GOT3 (cell line): Measurements from ENCODE around the gene MAP2.

Source experiments
- DNase-seq: peaks from one replicate; lab custom pipeline; 2025; ENCODE audit warnings: mixed read lengths; lab: John Stamatoyannopoulos, UW

The MAP2 gene

DNA sequence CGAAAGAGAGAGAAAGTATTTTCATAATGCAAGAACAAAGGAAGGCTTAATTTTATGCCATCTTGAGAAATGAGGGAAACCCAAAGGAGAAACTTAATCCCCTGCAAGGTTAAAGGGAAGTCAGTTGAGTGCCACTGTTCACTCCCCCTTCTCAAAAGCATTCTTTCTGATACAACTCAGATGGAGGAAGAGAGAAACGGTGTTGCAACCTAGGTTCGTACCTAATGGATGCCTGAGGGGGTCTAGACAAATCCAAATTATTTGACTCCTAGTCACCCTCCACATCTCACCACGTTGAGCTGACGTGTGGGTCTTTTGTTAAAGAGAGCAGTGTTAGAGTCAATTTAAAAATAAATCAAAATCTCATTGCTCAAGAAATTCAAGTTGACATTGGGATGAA, 295.2 kb downstream of the MAP2 start:
- no peak for DNase-seq

DNA sequence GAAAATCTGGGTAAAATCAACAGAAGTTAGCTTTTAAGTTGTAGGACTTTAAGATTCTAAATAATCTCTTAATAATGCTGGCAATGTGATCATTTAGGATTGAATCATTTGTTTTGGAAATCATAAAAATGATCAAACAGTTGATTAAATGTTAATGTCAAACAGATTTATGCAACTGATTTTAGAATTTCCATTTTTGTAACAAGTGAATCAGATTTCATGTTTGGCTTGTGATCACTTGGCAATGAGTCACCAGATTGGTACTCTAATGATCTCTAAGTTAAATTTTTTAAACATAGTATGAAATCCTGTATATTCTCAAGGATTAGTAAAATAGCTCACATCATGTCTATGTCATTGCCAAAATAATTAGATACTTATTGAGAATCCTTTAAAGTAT, 297.6 kb downstream of the MAP2 start:
- no peak for DNase-seq

DNA sequence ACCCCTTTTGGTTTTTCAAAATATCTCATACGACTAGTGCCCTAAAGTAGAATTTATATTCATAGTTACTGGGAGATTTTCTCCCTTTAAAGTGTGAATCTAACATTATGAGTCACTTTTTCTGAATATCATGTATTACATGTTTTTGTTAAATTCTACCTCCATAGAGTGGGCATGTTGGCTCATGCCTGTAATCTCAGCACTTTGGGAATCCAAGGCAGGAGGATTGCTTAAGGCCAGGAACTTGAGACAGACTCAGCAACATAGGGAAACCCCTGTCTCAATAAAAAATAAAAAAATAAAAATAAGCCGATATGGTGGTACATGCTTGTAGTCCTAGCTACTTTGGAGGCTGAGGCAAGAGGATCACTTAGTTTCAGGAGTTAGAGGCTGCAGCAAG, 302.5 kb downstream of the MAP2 start:
- no peak for DNase-seq

DNA sequence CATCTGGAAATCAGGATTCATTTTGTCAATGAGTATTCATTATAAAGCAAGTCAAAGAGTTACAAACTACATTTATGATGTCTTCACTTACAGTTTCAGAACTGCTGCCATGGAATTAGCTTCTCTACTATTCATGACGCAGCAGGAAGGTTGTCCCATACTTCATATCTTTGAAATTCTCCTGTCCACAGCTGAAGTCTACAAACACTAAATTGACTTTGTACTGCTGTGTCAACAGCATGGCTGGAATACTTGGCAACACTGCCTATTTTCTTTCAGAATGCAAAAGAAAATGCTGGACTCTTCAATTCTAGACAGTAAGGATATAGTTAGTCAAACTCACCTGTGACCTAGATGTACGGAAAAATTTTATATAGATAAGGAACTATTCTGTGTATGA, 303.2 kb downstream of the MAP2 start:
- no peak for DNase-seq

DNA sequence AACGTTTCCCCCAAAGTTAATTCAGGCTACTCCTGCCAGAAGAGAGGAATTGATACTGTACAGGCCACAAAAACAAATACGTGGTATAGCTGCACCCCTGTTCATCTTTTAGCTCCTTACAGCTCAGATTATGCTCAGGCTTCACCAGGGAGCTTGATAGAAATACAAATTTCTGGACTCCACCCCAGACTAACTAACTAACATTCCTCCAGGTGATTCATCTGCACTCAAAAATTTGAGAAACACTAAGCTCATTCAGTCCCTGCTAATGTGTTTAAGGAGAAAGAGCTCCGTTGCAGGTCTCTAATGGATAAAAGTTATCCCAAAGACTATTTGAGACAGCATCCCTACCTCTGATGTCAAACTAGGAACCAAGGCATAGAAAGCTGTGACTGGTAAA, 311.0 kb downstream of the MAP2 start:
- DNase-seq: no peak

DNA sequence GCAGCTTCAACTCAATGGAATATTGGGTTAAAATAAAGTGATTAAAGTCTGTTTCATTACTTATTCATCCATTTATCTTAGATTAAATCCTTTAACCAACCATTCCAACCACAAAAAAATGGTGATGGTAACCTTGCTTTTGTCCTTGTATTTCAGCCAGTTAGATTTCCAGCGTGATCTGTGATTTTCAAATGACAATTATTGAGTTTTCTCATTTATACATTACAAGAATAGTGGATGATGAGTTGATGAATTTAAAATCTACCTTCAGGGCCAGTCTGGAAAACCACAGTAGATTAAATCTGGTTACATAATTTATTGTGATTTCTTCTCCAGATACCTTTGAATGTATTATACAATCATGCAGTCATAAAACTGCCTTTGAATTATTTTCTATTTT, 318.1 kb downstream of the MAP2 start:
- DNase-seq: no peak

DNA sequence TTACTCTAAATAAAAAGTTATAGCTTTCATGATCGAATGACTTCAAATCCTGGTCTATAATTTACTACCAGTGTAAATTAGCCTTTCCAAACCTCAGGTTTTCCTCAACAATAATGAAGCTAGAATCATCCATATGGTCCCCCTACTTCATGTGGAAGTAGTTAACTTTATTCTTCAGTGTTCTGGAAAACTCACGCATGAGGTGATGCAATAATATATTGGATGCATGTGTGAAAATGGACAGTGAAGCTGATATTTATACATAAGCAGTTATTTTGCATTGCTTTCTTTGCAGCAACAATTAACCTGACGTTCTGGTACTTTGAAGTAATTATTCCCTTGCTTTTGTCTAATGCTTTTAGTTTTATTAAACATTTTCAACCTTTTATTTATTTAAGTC, 329.2 kb downstream of the MAP2 start:
- DNase-seq: no peak

DNA sequence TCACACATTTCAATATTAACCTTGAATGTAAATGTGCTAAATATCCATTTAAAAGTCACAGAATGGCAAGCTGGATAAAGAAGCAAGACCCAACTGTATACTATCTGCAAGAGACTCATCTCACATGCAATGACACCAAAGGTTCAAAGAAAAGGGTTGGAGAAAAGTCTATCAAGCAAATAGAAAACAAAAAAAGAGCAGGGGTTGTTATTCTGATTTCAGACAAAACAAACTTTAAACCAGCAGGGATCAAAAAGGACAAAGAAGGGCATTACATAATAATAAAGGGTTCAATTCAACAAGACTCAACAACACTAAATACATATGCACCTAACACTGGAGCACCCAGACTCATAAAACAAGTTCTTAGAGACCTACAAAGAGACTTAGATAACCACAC, 333.3 kb downstream of the MAP2 start:
- DNase-seq: no peak

DNA sequence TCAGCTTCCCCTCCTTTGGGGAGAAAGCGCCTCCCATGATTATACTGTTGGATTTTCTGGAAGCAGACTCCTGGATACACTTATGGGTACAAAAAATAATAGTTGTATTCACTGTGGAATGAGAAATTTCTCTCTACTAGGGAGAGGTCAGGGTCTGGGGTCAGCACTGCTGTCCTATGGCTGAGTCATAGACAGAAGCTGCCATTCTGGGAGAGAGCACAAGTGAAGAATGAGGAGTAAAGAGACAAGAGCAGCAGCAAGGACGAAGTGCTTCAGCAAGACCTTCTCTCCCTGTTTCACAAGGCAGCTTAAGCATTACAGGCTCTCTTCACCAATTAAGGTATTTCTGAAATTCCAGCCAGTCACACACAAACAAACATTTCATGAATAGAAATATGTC, 337.7 kb downstream of the MAP2 start:
- DNase-seq: no peak

DNA sequence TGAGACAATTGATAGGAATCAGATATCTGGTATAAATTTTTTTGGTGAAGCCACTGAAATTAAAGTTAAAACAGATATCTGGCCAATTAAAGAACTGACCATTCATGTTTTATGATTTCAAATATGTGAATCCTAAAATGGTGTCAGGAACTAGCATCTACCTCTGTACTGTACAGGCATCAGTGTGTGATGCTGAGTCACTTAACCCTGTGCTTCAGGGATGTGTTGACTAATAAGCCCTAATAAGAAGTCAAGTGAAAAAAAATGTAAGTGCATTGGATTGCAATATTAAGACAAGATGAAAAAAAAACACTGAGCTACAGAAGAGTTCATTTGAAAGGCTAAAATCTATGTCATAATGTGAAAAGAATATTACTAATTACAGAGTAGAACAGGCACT, 338.7 kb downstream of the MAP2 start:
- no peak for DNase-seq

DNA sequence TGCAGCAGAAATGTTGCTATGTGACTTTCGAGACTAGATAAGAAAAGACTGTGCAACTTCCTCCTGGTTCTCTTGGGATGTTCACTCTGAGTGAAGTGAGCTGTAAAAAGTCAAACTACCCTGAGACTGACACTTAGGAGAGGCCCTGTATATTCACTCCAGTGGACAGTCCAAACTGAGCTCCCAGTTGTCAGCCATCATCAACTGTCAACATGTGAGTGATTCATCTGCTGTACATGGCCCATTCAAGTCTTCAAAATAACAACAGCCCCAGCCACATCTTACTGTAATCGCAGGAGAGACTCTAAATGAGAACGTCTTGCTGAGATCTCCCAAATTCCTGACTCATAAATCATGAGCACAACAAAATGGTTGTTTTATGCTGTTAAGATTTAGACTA, 339.3 kb downstream of the MAP2 start:
- no peak for DNase-seq

DNA sequence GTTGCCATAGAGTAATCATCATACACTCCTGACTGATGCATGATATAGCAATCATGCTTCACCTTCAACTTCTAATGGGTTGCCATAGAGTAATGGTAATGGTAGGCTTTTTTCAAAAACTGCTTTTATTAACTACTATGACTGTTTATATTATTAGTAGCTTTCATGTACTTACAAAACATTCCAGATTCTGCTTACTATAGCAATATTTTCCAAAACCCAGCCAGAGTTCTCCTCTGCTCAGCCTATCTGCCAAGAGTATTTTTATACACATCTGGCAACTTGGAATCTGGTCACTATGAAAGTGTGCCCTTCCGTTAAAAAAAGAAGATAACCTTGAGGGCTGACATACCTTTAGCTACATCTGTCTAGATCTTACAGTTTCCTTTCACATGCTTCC, 342.8 kb downstream of the MAP2 start:
- no peak for DNase-seq

DNA sequence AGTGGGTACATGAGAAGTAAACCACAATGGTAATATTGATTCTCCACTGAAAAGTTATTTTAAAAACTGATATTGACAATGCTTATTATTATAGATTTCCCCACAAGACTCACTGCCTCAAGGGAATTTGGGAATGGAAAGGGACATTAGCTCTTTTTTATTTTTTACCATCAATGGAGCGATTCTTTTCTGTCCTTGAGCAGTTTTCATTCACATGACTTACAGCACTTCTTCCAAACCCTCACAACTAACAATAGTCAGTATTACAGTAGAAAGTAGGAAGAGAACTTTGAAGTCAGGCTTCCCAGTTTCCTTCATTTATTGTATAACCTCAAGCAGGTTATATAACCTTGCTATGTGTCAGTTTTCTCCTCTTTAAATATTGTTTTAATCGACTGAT, 343.5 kb downstream of the MAP2 start:
- DNase-seq: no peak

DNA sequence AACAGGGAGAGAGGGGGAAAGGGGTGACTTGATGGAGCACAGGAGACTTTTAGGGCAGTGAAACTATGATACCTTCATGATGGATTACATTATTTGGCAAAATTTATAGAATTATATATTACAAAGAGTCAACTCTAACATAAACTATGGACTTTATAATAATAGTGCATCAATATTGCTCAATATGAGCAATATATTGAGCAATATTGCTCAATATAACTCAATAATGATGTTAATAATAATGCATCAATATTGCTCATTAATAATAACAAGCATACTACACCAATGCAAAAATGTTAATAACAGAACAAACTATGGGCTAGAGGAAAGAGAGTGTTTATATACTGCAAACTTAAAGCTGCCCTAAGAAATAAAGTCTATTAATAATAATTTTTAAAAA, 344.7 kb downstream of the MAP2 start:
- DNase-seq: no peak

DNA sequence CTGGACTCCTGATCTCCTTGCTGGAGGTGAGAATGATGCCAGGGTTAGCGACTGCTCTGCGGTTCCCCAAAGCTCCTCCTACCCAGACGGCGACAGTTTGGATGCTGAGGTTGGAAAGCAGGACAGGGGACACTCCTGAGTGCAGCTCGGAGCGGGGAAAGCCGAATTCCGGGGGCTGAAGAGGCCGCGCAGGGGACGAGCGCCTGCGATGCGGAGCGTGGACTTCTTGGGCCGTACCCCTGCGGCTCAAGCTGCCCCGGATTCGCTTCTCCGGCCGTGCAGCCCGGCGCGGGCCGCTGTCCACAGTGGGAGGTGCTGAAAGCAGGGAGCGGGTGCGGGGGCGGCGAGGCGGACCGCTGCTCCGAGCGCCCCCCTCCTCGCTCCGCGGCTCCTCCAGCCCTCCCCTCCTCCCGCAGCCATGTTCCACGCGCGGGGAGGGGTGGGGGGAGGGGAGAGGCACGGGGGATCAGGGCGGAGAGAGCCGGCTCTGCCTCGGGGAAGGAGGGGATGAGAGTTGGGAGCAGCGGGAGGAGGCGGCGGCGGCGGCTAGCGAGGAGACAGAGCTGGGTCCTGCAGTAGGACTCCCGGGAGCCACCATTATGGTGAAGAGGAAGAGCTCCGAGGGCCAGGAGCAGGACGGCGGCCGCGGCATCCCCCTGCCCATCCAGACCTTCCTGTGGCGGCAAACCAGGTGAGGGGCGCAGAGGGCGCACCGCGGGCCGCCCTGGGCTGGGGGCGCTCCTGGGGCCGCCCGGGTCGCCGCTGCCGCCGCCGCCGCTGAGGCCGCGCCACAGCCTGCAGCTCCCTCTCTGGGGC, 347.8 kb downstream of the MAP2 start, which contains the start of gene UNC80:
Gene UNC80, plus strand, starts transcription at position 359 of the 816 bp plus-strand sequence. Its CDS starts 241 bp downstream, at position 600.
- DNase-seq: peak; percentile 4

DNA sequence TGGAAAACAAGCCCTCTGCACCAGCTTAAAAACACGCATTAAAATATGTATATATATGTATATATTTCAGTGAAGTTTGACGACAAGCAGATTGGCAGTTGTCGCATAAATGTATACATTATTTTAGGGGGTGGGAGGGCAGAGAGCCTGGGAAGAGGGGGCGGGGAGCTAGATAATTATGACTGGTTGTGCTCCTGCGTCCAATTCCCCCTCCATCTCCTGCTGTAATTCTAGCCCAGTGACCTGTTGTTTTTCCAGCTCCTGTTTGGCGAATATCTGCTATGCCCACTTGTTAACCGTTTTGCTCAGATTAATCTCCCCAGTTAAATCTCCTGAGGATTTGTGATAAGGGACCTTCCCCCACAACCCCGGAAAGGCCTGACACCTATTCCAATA, 348.4 kb downstream of the MAP2 start:
- DNase-seq: no peak

DNA sequence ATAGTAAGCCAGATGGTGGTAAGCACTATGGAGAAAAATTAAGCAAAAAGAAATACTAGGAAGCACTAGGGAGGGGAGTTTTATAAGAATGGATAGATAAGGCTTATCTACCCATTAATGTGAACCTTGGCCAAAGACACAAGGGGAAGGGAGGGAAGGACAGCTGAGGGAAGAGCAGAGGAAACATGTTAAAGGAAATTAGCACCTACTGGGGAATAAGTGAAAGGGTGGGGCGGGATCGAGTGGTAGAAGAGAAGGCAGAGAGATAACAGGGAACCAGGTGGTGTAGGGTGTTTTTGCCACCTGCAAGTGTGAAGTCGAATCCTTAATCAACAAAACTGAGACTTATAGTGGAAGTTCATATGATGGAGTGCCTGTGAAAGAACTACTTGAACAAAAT, 349.5 kb downstream of the MAP2 start:
- DNase-seq: no peak
